Measurements from ENCODE around the gene LIPC. TPM values are rescaled to one million over a fixed set of nuclear protein-coding genes. Genes with fewer than 3 reads are reported as not detected.

The LIPC gene
- total and polyA plus RNA-seq, 9 of the 15 experiments (the other 6 are each of a cell fraction or from before 2014, with no cell fraction given): 0.07 to 0.41 (median 0.11) TPM; not detected in 2

DNA sequence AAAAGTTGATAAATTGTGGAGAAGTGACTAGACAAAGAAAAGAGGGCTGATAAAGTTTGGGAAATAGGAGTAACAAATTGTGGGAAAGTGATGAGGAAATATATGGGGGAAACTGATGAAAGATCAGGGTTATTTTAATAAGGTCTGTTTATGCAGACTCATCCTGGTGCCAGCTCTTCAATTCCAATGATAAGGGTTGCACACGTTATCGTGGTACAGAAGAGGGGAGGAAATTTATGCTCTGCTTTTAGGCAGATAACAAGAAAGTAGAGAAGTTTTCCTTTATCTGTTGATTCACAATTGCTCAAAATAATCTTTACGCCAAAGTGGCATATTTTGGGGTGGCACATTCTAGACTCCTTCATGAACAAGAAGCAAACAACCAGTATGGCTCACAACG lies 32.1 kb upstream of the LIPC start (continued):
- TF ChIP-seq, protein P1, sequence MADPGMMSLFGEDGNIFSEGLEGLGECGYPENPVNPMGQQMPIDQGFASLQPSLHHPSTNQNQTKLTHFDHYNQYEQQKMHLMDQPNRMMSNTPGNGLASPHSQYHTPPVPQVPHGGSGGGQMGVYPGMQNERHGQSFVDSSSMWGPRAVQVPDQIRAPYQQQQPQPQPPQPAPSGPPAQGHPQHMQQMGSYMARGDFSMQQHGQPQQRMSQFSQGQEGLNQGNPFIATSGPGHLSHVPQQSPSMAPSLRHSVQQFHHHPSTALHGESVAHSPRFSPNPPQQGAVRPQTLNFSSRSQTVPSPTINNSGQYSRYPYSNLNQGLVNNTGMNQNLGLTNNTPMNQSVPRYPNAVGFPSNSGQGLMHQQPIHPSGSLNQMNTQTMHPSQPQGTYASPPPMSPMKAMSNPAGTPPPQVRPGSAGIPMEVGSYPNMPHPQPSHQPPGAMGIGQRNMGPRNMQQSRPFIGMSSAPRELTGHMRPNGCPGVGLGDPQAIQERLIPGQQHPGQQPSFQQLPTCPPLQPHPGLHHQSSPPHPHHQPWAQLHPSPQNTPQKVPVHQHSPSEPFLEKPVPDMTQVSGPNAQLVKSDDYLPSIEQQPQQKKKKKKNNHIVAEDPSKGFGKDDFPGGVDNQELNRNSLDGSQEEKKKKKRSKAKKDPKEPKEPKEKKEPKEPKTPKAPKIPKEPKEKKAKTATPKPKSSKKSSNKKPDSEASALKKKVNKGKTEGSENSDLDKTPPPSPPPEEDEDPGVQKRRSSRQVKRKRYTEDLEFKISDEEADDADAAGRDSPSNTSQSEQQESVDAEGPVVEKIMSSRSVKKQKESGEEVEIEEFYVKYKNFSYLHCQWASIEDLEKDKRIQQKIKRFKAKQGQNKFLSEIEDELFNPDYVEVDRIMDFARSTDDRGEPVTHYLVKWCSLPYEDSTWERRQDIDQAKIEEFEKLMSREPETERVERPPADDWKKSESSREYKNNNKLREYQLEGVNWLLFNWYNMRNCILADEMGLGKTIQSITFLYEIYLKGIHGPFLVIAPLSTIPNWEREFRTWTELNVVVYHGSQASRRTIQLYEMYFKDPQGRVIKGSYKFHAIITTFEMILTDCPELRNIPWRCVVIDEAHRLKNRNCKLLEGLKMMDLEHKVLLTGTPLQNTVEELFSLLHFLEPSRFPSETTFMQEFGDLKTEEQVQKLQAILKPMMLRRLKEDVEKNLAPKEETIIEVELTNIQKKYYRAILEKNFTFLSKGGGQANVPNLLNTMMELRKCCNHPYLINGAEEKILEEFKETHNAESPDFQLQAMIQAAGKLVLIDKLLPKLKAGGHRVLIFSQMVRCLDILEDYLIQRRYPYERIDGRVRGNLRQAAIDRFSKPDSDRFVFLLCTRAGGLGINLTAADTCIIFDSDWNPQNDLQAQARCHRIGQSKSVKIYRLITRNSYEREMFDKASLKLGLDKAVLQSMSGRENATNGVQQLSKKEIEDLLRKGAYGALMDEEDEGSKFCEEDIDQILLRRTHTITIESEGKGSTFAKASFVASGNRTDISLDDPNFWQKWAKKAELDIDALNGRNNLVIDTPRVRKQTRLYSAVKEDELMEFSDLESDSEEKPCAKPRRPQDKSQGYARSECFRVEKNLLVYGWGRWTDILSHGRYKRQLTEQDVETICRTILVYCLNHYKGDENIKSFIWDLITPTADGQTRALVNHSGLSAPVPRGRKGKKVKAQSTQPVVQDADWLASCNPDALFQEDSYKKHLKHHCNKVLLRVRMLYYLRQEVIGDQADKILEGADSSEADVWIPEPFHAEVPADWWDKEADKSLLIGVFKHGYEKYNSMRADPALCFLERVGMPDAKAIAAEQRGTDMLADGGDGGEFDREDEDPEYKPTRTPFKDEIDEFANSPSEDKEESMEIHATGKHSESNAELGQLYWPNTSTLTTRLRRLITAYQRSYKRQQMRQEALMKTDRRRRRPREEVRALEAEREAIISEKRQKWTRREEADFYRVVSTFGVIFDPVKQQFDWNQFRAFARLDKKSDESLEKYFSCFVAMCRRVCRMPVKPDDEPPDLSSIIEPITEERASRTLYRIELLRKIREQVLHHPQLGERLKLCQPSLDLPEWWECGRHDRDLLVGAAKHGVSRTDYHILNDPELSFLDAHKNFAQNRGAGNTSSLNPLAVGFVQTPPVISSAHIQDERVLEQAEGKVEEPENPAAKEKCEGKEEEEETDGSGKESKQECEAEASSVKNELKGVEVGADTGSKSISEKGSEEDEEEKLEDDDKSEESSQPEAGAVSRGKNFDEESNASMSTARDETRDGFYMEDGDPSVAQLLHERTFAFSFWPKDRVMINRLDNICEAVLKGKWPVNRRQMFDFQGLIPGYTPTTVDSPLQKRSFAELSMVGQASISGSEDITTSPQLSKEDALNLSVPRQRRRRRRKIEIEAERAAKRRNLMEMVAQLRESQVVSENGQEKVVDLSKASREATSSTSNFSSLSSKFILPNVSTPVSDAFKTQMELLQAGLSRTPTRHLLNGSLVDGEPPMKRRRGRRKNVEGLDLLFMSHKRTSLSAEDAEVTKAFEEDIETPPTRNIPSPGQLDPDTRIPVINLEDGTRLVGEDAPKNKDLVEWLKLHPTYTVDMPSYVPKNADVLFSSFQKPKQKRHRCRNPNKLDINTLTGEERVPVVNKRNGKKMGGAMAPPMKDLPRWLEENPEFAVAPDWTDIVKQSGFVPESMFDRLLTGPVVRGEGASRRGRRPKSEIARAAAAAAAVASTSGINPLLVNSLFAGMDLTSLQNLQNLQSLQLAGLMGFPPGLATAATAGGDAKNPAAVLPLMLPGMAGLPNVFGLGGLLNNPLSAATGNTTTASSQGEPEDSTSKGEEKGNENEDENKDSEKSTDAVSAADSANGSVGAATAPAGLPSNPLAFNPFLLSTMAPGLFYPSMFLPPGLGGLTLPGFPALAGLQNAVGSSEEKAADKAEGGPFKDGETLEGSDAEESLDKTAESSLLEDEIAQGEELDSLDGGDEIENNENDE (IDR thresholded peaks at IDR 0.05; ENCODE audit: low read depth, low read length): no peak
- TF ChIP-seq HNRNPK (IDR thresholded peaks at IDR 0.05; ENCODE audit: low read depth, low read length, poor library complexity, severe bottlenecking) (no peak), DDX20 (tag; IDR thresholded peaks at IDR 0.05; ENCODE audit: low read depth) (no peak), SMAD1 (IDR thresholded peaks at IDR 0.05; ENCODE audit: low read depth, low read length, partially characterized antibody) (no peak), HNRNPL (IDR thresholded peaks at IDR 0.05; ENCODE audit: low read depth, low read length) (no peak), IFI16 (CRISPR knock-in tag; IDR thresholded peaks at IDR 0.05) (no peak), DPF2 (IDR thresholded peaks at IDR 0.05) (peak; percentile 81), ZNF217 (CRISPR knock-in tag; IDR thresholded peaks at IDR 0.05) (no peak), ZFPM2 (CRISPR knock-in tag; IDR thresholded peaks at IDR 0.05) (no peak), ZNF121 (CRISPR knock-in tag; conservative IDR thresholded peaks at IDR 0.05) (no peak), KAT8 (IDR thresholded peaks at IDR 0.05; ENCODE audit: low read depth) (no peak), ADNP (tag; IDR thresholded peaks at IDR 0.05) (peak; percentile 73), SIX5 (IDR thresholded peaks at IDR 0.05; ENCODE audit: borderline replicate concordance in 1 of 2, insufficient read depth in 1 of 2, low read depth in 1 of 2, low read length in 2 of 2) (no peak), ZNF324 (CRISPR knock-in tag; IDR thresholded peaks at IDR 0.05) (no peak)
- TF ChIP-seq, protein P2, sequence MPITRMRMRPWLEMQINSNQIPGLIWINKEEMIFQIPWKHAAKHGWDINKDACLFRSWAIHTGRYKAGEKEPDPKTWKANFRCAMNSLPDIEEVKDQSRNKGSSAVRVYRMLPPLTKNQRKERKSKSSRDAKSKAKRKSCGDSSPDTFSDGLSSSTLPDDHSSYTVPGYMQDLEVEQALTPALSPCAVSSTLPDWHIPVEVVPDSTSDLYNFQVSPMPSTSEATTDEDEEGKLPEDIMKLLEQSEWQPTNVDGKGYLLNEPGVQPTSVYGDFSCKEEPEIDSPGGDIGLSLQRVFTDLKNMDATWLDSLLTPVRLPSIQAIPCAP (CRISPR knock-in tag; IDR thresholded peaks at IDR 0.05; ENCODE audit: borderline replicate concordance): no peak
- TF ChIP-seq, protein P3, sequence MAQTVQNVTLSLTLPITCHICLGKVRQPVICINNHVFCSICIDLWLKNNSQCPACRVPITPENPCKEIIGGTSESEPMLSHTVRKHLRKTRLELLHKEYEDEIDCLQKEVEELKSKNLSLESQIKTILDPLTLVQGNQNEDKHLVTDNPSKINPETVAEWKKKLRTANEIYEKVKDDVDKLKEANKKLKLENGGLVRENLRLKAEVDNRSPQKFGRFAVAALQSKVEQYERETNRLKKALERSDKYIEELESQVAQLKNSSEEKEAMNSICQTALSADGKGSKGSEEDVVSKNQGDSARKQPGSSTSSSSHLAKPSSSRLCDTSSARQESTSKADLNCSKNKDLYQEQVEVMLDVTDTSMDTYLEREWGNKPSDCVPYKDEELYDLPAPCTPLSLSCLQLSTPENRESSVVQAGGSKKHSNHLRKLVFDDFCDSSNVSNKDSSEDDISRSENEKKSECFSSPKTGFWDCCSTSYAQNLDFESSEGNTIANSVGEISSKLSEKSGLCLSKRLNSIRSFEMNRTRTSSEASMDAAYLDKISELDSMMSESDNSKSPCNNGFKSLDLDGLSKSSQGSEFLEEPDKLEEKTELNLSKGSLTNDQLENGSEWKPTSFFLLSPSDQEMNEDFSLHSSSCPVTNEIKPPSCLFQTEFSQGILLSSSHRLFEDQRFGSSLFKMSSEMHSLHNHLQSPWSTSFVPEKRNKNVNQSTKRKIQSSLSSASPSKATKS (CRISPR knock-in tag; IDR thresholded peaks at IDR 0.05): no peak
